Liver (tissue), 9 donors: ENCODE results near the gene SLC35F2. TPM values are rescaled to one million over a fixed set of nuclear protein-coding genes. Genes with fewer than 3 reads are reported as not detected.
"Not testable (repeated sequence)": the region's sequence is repeated elsewhere in the genome, so short reads cannot be mapped to it uniquely, and the experiment has no call there.

Source experiments
- DNase-seq: peaks from one replicate; pipeline ENCODE4 v3.0.0-alpha.2; 2017; ENCODE audit warnings: low spot score
- H3K27ac ChIP-seq, 2 donors: one replicate each; pipeline ENCODE4 v1.7.0; 2013; ENCODE audit warnings: inconsistent platforms in 2 of 2, low read length in 2 of 2, control low read depth in 1 of 2, low read depth in 1 of 2, mild to moderate bottlenecking in 1 of 2
- H3K27me3 ChIP-seq, 4 donors: one replicate each; pipeline versions ENCODE4 v1.6.1 to v1.7.0; 2013; ENCODE audit warnings: low read length in 3 of 4, inconsistent platforms in 1 of 4, mild to moderate bottlenecking in 1 of 4, moderate library complexity in 1 of 4; ENCODE audit not compliant: control insufficient read depth in 4 of 4, insufficient read depth in 4 of 4
- H3K36me3 ChIP-seq, 4 donors: one replicate each; pipeline versions ENCODE4 v1.6.1 to v1.7.0; 2013; ENCODE audit warnings: low read length in 3 of 4, mild to moderate bottlenecking in 3 of 4, low read depth in 1 of 4, moderate library complexity in 1 of 4; ENCODE audit not compliant: control insufficient read depth in 4 of 4, insufficient read depth in 3 of 4
- H3K4me1 ChIP-seq, 4 donors: one replicate each; pipeline versions ENCODE4 v1.6.1 to v1.7.0; 2013; ENCODE audit warnings: low read length in 3 of 4, mild to moderate bottlenecking in 3 of 4, moderate library complexity in 1 of 4; ENCODE audit not compliant: control insufficient read depth in 4 of 4, insufficient read depth in 4 of 4
- H3K4me3 ChIP-seq, 3 donors: one replicate each; pipeline versions ENCODE4 v1.6.1 to v1.7.0; 2013; ENCODE audit warnings: low read length in 3 of 3, control low read depth in 1 of 3, low read depth in 1 of 3, mild to moderate bottlenecking in 1 of 3
- H3K9ac ChIP-seq, 2 donors: one replicate each; pipeline ENCODE4 v1.7.0; 2013; ENCODE audit warnings: low read length in 2 of 2, mild to moderate bottlenecking in 2 of 2, moderate library complexity in 2 of 2, control low read depth in 1 of 2, low read depth in 1 of 2
- H3K9me3 ChIP-seq, 4 donors: one replicate each; pipeline versions ENCODE4 v1.6.1 to v1.7.0; 2013; ENCODE audit warnings: low read length in 3 of 4; ENCODE audit not compliant: control insufficient read depth in 4 of 4
- ATF3 ChIP-seq: IDR thresholded peaks from 2 replicates; pipeline ENCODE4 v1.6.1; 2016; ENCODE audit warnings: antibody characterized with exemption
- CTCF ChIP-seq: fragments of 150-350 bp; IDR thresholded peaks from 2 replicates; pipeline ENCODE4 v1.5.1; 2017; ENCODE audit warnings: improper control_type of control experiment, low read depth, low read length; ENCODE audit not compliant: missing input control
- EGR1 ChIP-seq, 2 donors: IDR thresholded peaks; 2 replicates each; pipeline ENCODE4 v1.6.1; 2016 to 2018; ENCODE audit warnings: antibody characterized with exemption in 2 of 2, low read depth in 2 of 2
- FOXA1 ChIP-seq: IDR thresholded peaks from 2 replicates; pipeline ENCODE4 v1.6.1; 2016; ENCODE audit warnings: antibody characterized with exemption
- FOXA2 ChIP-seq: IDR thresholded peaks from 2 replicates; pipeline ENCODE4 v1.6.1; 2016; ENCODE audit warnings: antibody characterized with exemption
- GABPA ChIP-seq, 2 donors: IDR thresholded peaks in 1 of 2; conservative IDR thresholded peaks in 1 of 2; 2 replicates each; pipeline ENCODE4 v1.6.1; 2016; ENCODE audit warnings: antibody characterized with exemption in 2 of 2, mild to moderate bottlenecking in 1 of 2, moderate library complexity in 1 of 2
- HNF4A ChIP-seq, 2 donors: conservative IDR thresholded peaks; 2 replicates each; pipeline ENCODE4 v1.6.1; 2016; ENCODE audit warnings: antibody characterized with exemption in 2 of 2, mild to moderate bottlenecking in 2 of 2
- HNF4G ChIP-seq: IDR thresholded peaks from 2 replicates; pipeline ENCODE4 v1.6.1; 2016; ENCODE audit warnings: antibody characterized with exemption
- JUND ChIP-seq, 2 donors: IDR thresholded peaks; 2 replicates each; pipeline ENCODE4 v1.6.1; 2016; ENCODE audit warnings: antibody characterized with exemption in 2 of 2
- MAX ChIP-seq: IDR thresholded peaks from 2 replicates; pipeline ENCODE4 v1.6.1; 2016; ENCODE audit warnings: antibody characterized with exemption
- NR2F2 ChIP-seq: IDR thresholded peaks from 2 replicates; pipeline ENCODE4 v1.6.1; 2016; ENCODE audit warnings: antibody characterized with exemption
- RAD21 ChIP-seq, 2 donors: IDR thresholded peaks; 2 replicates each; pipeline ENCODE4 v1.6.1; 2016; ENCODE audit warnings: antibody characterized with exemption in 2 of 2, mild to moderate bottlenecking in 2 of 2
- REST ChIP-seq: IDR thresholded peaks from 2 replicates; pipeline ENCODE4 v1.6.1; 2016; ENCODE audit warnings: antibody characterized with exemption, mild to moderate bottlenecking
- RXRA ChIP-seq, 2 donors: IDR thresholded peaks; 2 replicates each; pipeline ENCODE4 v1.6.1; 2017 to 2018; ENCODE audit warnings: antibody characterized with exemption in 2 of 2, mild to moderate bottlenecking in 1 of 2
- SP1 ChIP-seq: IDR thresholded peaks from 2 replicates; pipeline ENCODE4 v1.6.1; 2018; ENCODE audit warnings: antibody characterized with exemption, mild to moderate bottlenecking
- TAF1 ChIP-seq: conservative IDR thresholded peaks from 2 replicates; pipeline ENCODE4 v1.6.1; 2016; ENCODE audit warnings: antibody characterized with exemption, mild to moderate bottlenecking
- YY1 ChIP-seq: IDR thresholded peaks from 2 replicates; pipeline ENCODE4 v1.6.1; 2016; ENCODE audit warnings: antibody characterized with exemption, mild to moderate bottlenecking
- ZBTB33 ChIP-seq: IDR thresholded peaks from 2 replicates; pipeline ENCODE4 v1.6.1; 2016; ENCODE audit warnings: antibody characterized with exemption
- WGBS: extraction: QIAGEN DNeasy Blood & Tissue Kit; methylation state at CpG from one replicate; pipeline ENCODE4 v1.1.7; 2013; 5-methylcytosine and 5-hydroxymethylcytosine counted together
- polyA plus RNA-seq, 2 donors: library from polyadenylated mRNA; stranded (reverse) in 1 of 2; unstranded in 1 of 2; fragments of 200-250 nt in 1 of 2; fragments of >200 nt in 1 of 2; fragmentation: Nextera tagmentation in 1 of 2; extraction: Ambion mirVana in 1 of 2; gene quantifications; one replicate each; pipeline versions ENCODE4 v1.2.1 to v1.2.3, GENCODE V29; 2013 to 2015
- total RNA-seq, 2 donors: library from RNA; depleted of rRNA; stranded (reverse); fragments of >200 nt; gene quantifications; one replicate each; pipeline ENCODE4 v1.2.3, GENCODE V29; 2014
- donor health status: healthy.
- donor health status: healthy.
- donor health status: healthy.
- donor health status: healthy.
- donor health status: healthy.

Gene SLC35F2
- total and polyA plus RNA-seq, 4 donors, result 0.14 to 1.4 (median 0.56) TPM

GRCh38 chr11:107864591-107864990 is 6.0 kb upstream of the SLC35F2 start:
- no peak overlapping the region for H3K4me3 ChIP-seq
- no peaks in the 10 kb centered on the region for H3K27me3 ChIP-seq
- TF ChIP-seq SP1 (no peak), MAX (no peak)
- H3K36me3 ChIP-seq, result no peaks in the 10 kb centered on the region
- H3K4me1 ChIP-seq, result peaks cover 0 to 3% (median 2%) of the 10 kb centered on the region in 4 donors
- DNase-seq, result no peak
- WGBS, result 58% methylated on average over 4 of the region's 4 CpGs
- H3K27ac ChIP-seq, result no peak overlapping the region
- no peak overlapping the region for H3K9ac ChIP-seq
- no peaks in the 10 kb centered on the region for H3K9me3 ChIP-seq

- no peak for DNase-seq
- 60% methylated on average over 2 of the region's 2 CpGs for WGBS
- Histone ChIP-seq H3K4me1 (peaks cover 6 to 20% (median 18%) of the 10 kb centered on the region in 4 donors), H3K27me3 (no peaks in the 10 kb centered on the region), H3K27ac (no peak overlapping the region), H3K9ac (no peak overlapping the region), H3K36me3 (no peaks in the 10 kb centered on the region), H3K9me3 (no peaks in the 10 kb centered on the region), H3K4me3 (no peak overlapping the region)
- TF ChIP-seq TAF1 (no peak), HNF4G (no peak), RXRA (IDR thresholded peaks at IDR 0.05) (no peak), JUND (IDR thresholded peaks at IDR 0.05) (no peak), NR2F2 (no peak), CTCF (no peak), SP1 (no peak), YY1 (no peak), GABPA (IDR thresholded peaks at IDR 0.05 in 1 of 2, conservative IDR thresholded peaks at IDR 0.05 in 1 of 2) (no peak), FOXA1 (no peak), ZBTB33 (no peak), FOXA2 (no peak), REST (no peak), ATF3 (no peak), HNF4A (conservative IDR thresholded peaks at IDR 0.05) (no peak), RAD21 (IDR thresholded peaks at IDR 0.05) (no peak), MAX (no peak), EGR1 (IDR thresholded peaks at IDR 0.05; ENCODE audit: low read depth in 2 of 2) (no peak)
Observed at GRCh38 chr11:107860688-107861087, 2.1 kb upstream of the SLC35F2 start.

- not testable (repeated sequence) for H3K36me3 ChIP-seq, DNase-seq, H3K27me3 ChIP-seq, H3K27ac ChIP-seq, H3K9ac ChIP-seq, H3K9me3 ChIP-seq, H3K4me3 ChIP-seq
- peaks cover 6 to 20% (median 18%) of the 10 kb centered on the region in 4 donors for H3K4me1 ChIP-seq
- WGBS, result 80% methylated on average over 15 of the region's 15 CpGs
Observed at GRCh38 chr11:107860240-107860620, 1.6 kb upstream of the SLC35F2 start.
